ENCODE measurements around the gene GYS1.

Gene GYS1

DNA sequence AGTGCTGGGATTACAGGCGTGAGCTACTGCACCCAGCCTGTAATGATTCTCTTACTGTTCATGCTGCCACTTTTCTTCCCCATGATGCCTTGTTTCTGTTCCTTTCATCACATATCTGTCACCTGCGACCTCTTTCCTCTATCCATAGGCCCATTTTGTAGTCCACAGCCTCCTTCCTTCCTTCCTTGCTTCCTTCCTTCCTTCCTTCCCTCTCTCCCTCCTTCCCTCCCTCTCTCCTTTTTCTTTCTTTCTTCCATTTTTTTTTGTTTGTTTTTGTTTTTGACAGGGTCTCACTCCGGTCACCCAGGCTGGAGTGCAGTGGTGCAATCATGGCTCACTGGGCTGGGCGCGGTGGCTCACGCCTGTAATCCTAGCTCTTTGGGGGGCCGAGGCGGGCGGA is 4.2 kb downstream of the GYS1 start:
- H3K4me3 ChIP-seq (ENCODE audit: low read length) = no peak overlapping the region
- TF ChIP-seq, protein P1, sequence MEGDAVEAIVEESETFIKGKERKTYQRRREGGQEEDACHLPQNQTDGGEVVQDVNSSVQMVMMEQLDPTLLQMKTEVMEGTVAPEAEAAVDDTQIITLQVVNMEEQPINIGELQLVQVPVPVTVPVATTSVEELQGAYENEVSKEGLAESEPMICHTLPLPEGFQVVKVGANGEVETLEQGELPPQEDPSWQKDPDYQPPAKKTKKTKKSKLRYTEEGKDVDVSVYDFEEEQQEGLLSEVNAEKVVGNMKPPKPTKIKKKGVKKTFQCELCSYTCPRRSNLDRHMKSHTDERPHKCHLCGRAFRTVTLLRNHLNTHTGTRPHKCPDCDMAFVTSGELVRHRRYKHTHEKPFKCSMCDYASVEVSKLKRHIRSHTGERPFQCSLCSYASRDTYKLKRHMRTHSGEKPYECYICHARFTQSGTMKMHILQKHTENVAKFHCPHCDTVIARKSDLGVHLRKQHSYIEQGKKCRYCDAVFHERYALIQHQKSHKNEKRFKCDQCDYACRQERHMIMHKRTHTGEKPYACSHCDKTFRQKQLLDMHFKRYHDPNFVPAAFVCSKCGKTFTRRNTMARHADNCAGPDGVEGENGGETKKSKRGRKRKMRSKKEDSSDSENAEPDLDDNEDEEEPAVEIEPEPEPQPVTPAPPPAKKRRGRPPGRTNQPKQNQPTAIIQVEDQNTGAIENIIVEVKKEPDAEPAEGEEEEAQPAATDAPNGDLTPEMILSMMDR (IDR thresholded peaks at IDR 0.05; ENCODE audit: insufficient read depth, low read depth, low read length, missing control alignments) = no peak
- DNase-seq (ENCODE audit: low read depth) = no peak

DNA sequence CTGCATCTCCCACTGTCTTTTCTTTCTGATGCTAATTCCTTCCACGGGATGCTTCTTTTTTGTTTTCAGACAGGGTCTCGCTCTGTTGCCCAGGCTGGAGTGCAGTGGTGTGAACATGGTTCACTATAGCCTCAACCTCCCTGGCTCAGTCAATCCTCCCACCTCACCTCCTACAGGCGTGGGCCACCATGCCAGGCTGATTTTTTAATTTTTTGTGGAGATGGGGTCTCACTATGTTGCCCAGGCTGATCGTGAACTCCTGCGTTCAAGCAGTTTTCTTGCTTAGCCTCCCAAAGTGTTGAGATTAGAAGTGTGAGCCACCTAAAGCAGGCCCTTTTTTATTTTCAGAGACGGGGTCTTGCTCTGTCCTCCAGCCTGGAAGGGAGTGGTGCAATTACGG is 4.8 kb downstream of the GYS1 start:
- DNase-seq (ENCODE audit: low read depth) = no peak
- TF ChIP-seq, protein P1 (IDR thresholded peaks at IDR 0.05; ENCODE audit: insufficient read depth, low read depth, low read length, missing control alignments) = no peak
- no peak overlapping the region for H3K4me3 ChIP-seq (ENCODE audit: low read length)

DNA sequence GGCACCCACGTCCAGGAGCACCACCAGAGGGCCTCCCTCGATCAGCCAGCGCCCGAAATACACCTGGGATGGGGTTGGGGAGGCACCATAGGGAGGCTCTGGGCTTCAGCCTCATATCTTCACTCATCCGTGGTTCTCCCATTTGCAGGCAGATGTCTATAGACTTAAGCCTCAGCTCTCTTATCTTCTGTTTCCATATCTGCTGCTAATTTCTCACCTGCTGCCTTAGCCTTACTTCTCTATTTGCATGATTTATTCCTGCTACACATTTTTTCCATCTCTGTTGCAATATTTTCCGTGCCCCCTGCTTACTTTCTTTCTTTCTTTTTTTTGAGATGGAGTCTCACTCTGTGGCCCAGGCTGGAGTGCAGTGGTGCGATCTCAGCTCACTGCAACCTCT is 5.8 kb downstream of the GYS1 start:
- TF ChIP-seq, protein P1 (IDR thresholded peaks at IDR 0.05; ENCODE audit: insufficient read depth, low read depth, low read length, missing control alignments) = no peak
- H3K4me3 ChIP-seq (ENCODE audit: low read length) = no peak overlapping the region
- no peak for DNase-seq (ENCODE audit: low read depth)

DNA sequence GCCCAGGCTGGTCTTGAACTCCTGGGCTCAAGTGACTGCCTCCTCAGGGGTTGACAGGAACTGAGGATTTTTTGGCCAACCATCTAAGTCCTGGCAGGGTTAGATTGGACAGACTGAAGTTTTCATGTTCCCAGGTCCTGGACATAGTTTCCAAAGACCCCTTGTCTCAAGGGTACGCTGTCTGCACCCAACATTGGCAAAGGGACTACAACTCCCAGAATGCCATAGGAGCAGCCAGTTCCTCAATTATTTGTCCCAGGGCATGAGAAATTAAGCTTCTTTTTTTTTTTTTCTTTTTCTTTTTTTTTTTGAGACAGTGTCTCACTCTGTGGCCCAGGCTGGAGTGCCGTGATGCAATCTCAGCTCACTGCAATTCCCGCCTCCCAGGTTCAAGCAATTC is 6.9 kb downstream of the GYS1 start:
- no peak for DNase-seq (ENCODE audit: low read depth)
- no peak overlapping the region for H3K4me3 ChIP-seq (ENCODE audit: low read length)

DNA sequence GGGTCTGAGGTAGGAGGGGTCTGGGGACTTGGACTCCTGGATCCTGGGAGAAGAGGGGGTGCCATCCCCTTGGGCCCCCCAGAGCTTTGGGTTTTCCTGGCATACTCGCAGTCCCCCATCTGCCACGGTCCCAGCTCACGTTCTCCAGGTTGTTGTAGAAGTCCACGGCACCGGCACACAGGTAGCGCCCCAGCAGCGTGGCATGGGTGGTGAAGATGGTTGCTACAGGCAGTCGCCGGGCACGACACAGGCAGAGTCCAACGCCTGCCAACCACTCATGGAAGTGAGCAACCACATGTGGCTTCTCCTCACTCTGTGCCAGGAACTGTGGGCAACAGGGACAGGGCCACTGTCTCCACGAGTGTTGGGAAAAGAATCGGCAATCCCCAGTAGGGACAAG is 7.4 kb downstream of the GYS1 start:
- H3K4me3 ChIP-seq (ENCODE audit: low read length) = no peak overlapping the region
- TF ChIP-seq, protein P1 (IDR thresholded peaks at IDR 0.05; ENCODE audit: insufficient read depth, low read depth, low read length, missing control alignments) = no peak
- no peak for DNase-seq (ENCODE audit: low read depth)

More for the DNA sequence above, 6.9 kb downstream of the GYS1 start:
- TF ChIP-seq, protein P1 (IDR thresholded peaks at IDR 0.05; ENCODE audit: insufficient read depth, low read depth, low read length, missing control alignments) = no peak

DNA sequence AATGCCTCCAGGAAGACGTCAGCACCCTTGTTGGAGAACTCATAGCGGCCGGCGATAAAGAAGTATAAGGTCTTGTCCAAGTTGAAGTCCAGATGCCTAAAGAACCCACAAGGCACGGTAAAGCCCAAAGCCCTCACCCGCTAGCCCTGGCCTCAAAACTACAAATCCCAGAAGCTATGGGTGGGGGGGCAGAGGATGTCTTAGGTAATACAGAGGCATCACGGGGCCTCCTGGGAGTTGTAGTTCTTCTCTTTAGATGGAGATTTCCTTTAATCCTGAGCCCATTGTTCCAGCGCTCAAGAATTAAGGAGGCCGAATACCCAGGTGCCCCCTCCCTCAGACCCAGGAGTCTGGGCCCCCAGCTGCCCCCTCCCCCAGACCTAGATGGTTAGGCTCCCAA is 10.8 kb downstream of the GYS1 start:
- TF ChIP-seq, protein P1 (IDR thresholded peaks at IDR 0.05; ENCODE audit: insufficient read depth, low read depth, low read length, missing control alignments) = no peak
- H3K4me3 ChIP-seq (ENCODE audit: low read length) = no peak overlapping the region
- DNase-seq (ENCODE audit: low read depth) = no peak

DNA sequence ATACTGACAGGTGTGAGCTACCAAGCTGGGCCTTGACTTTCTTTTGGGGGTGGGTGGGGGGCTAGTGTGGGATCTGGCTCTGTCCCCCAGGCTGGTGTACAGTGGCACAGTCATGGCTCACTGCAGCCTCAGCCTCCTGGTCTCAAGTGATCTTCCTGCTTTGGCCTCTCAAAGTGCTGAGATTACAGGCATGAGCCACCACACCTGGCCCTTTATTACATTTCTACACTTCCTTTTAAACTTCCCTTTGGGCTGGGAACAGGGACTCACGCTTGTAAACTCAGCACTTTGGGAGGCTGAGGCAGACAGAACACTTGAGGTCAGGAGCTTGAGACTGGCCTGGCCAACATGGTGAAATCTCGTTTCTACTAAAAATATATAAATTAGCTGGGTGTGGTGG is 16.0 kb downstream of the GYS1 start:
- no peak overlapping the region for H3K4me3 ChIP-seq (ENCODE audit: low read length)
- DNase-seq (ENCODE audit: low read depth) = no peak
- TF ChIP-seq, protein P1 (IDR thresholded peaks at IDR 0.05; ENCODE audit: insufficient read depth, low read depth, low read length, missing control alignments) = no peak

All from epithelial cell of esophagus (primary cell).